Panc1 (cell line): Measurements from ENCODE around the gene FGD2. TPM values are rescaled to one million over a fixed set of nuclear protein-coding genes. Genes with fewer than 3 reads are reported as not detected.

Source experiments
- ATAC-seq: fragments of 200-7000 bp; cut with Tn5 transposase; 2 replicates; pipeline ENCODE4 v1.9.1; 2020; ENCODE audit warnings: mild to moderate bottlenecking, moderate library complexity
- BruUV-seq: library from RNA; stranded (reverse); fragments of 400-500 nt; replicated peaks from 2 replicates; lab custom pipeline; 2021; lab: Mats Ljungman, UMichigan
- CTCF ChIA-PET: fragments of 300-600 bp; sonication (Branson Sonifier 250); formaldehyde crosslinking; loops from one replicate; lab custom pipeline; 2022; ENCODE audit warnings: antibody characterized with exemption; lab: Charles Lee
- POLR2A ChIA-PET: fragments of 300-600 bp; sonication (Branson Sonifier 250); formaldehyde crosslinking; loops from one replicate; lab custom pipeline; 2022; ENCODE audit warnings: antibody characterized with exemption; lab: Charles Lee
- DNase-seq: peaks from one replicate; pipeline ENCODE4 v3.0.0-alpha.2; 2010; ENCODE audit warnings: low read depth, low spot score
- H3K27ac ChIP-seq: 2 replicates; pipeline ENCODE4 v1.5.1; 2011; ENCODE audit warnings: mild to moderate bottlenecking, low read length, inconsistent platforms
- H3K27me3 ChIP-seq: fragments of 200-500 bp; sonication (Bioruptor generic); 2 replicates; pipeline ENCODE4 v1.6.0; 2014; ENCODE audit warnings: low read length, inconsistent platforms; ENCODE audit not compliant: control insufficient read depth, insufficient read depth
- H3K36me3 ChIP-seq: fragments of 200-500 bp; sonication (Bioruptor generic); 2 replicates; pipeline ENCODE4 v1.5.1; 2014; ENCODE audit warnings: inconsistent platforms, mild to moderate bottlenecking, low read length, moderate library complexity; ENCODE audit not compliant: control insufficient read depth, insufficient read depth
- H3K4me1 ChIP-seq: 2 replicates; pipeline ENCODE4 v1.5.1; 2011; ENCODE audit warnings: inconsistent platforms, mild to moderate bottlenecking, low read length, moderate library complexity; ENCODE audit not compliant: control insufficient read depth, insufficient read depth
- H3K4me3 ChIP-seq, 2 experiments: 2 replicates each; pipeline ENCODE4 v1.5.1; 2011 to 2012; ENCODE audit warnings: low read depth in 2 of 2, low read length in 2 of 2, mild to moderate bottlenecking in 2 of 2, inconsistent platforms in 1 of 2, moderate library complexity in 1 of 2
- H3K9me3 ChIP-seq: fragments of 200-500 bp; sonication (Bioruptor generic); 2 replicates; pipeline ENCODE4 v1.5.1; 2014; ENCODE audit warnings: low read depth, mild to moderate bottlenecking, inconsistent platforms, low read length, moderate library complexity; ENCODE audit not compliant: control insufficient read depth, insufficient read depth
- CTCF ChIP-seq: fragments of 450-650 bp; IDR thresholded peaks from 2 replicates; pipeline ENCODE4 v1.5.1; 2017; ENCODE audit warnings: mild to moderate bottlenecking
- POLR2AphosphoS5 ChIP-seq: IDR thresholded peaks from 2 replicates; pipeline ENCODE4 v1.6.1; 2012; ENCODE audit warnings: mild to moderate bottlenecking, low read depth, low read length, moderate library complexity
- REST ChIP-seq, 2 experiments: IDR thresholded peaks; 2 replicates each; pipeline ENCODE4 v1.6.1; 2011 to 2012; ENCODE audit warnings: low read depth in 2 of 2, control low read depth in 1 of 2, low read length in 1 of 2, mild to moderate bottlenecking in 1 of 2, moderate library complexity in 1 of 2; ENCODE audit not compliant: insufficient read depth in 1 of 2
- SIN3A ChIP-seq: IDR thresholded peaks from 2 replicates; pipeline ENCODE4 v1.6.1; 2012; ENCODE audit warnings: low read depth, mild to moderate bottlenecking, low read length, moderate library complexity, borderline replicate concordance; ENCODE audit not compliant: insufficient read depth
- TCF7L2 ChIP-seq: IDR thresholded peaks from 2 replicates; pipeline ENCODE4 v1.6.1; 2011; ENCODE audit warnings: mild to moderate bottlenecking, low read depth, low read length, inconsistent platforms
- in situ Hi-C: cut with HindIII; loops from 2 replicates; pipeline ENCODE4 v1.10.0; 2016; ENCODE audit warnings: low sequenced_read_pairs, low pct_unique_long_range_greater_than_20kb
- intact Hi-C: fragments of 100-400 bp; cut with micrococcal nuclease; formaldehyde crosslinking; loops from one replicate; pipeline ENCODE4 v1.10.0; 2022; ENCODE audit not compliant: unreplicated experiment
- total RNA-seq: library from RNA; stranded (reverse); gene quantifications from one replicate; pipeline ENCODE4 v1.2.1, GENCODE V29; 2021; ENCODE audit not compliant: unreplicated experiment

Gene FGD2
- total RNA-seq, 1 experiment from 2014 or later, result 0.10 TPM

DNA sequence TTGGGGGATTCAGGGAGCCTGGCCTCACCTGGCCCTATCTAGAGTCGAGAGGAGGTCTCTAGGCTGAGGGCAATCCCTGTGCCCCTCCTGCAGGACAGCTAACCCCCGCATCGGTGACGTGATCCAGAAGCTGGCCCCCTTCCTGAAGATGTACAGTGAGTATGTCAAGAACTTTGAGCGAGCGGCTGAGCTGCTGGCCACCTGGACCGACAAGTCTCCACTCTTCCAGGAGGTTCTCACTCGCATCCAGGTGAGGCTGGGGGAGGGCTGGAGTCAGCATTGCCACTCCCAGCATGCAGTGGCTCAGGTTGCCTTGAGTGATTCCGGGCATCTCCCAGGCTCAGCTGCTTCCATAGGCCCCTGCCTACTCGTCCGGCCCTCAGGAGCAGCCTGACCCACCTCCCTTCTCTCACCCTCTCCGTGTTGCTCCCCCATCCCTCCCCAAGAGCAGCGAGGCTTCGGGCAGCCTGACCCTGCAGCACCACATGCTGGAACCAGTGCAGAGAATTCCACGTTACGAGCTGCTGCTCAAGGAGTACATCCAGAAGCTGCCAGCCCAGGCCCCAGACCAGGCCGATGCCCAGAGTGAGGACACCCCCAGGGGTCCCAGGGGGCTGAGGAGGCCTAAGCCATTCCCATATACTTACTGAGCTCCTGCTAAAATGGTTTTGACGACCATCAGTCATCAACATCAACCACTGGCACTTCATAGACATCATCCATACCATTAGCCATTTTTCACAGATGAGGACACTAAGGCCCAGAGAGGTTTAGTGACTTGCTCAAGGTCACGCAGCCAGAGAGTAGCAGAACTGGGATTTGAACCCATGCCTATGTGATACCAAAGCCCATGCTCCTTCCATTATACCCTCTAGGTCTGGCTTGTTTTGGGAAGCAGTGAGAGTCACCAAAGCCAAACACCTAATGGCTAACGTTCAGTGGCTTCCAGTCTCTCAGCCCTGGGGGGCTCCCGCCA, 8.3 kb downstream of the FGD2 start:
- DNase-seq (no peak), ATAC-seq (no peak)
- ChIA-PET CTCF (no interaction called here), POLR2A (no interaction called here)
- intact Hi-C loops (no loop called here), in situ Hi-C loops (no loop called here)
- Histone ChIP-seq H3K9me3 (no peaks in the 10 kb centered on the region), H3K27me3 (no peaks in the 10 kb centered on the region), H3K36me3 (no peaks in the 10 kb centered on the region), H3K4me3 (no peak overlapping the region), H3K4me1 (peaks cover 12% of the 10 kb centered on the region), H3K27ac (no peak overlapping the region)
- no TSS peak for BruUV-seq
- TF ChIP-seq POLR2AphosphoS5, result no peak
- no peak for TF ChIP-seq SIN3A

GRCh38 chr6:37014667-37015066, 9.2 kb downstream of the FGD2 start:
- in situ Hi-C loops, result no loop called here
- Histone ChIP-seq H3K9me3 (no peaks in the 10 kb centered on the region), H3K36me3 (no peaks in the 10 kb centered on the region), H3K4me1 (peaks cover 15% of the 10 kb centered on the region), H3K27me3 (no peaks in the 10 kb centered on the region), H3K4me3 (no peak overlapping the region), H3K27ac (no peak overlapping the region)
- ChIA-PET CTCF (no interaction called here), POLR2A (no interaction called here)
- no TSS peak for BruUV-seq
- intact Hi-C loops, result no loop called here
- TF ChIP-seq SIN3A, result no peak
- TF ChIP-seq TCF7L2, result no peak
- TF ChIP-seq REST (IDR thresholded peaks at IDR 0.05; ENCODE audit: insufficient read depth in 1 of 2, low read depth in 2 of 2, low read length in 1 of 2), result no peak
- DNase-seq (no peak), ATAC-seq (no peak)

DNA sequence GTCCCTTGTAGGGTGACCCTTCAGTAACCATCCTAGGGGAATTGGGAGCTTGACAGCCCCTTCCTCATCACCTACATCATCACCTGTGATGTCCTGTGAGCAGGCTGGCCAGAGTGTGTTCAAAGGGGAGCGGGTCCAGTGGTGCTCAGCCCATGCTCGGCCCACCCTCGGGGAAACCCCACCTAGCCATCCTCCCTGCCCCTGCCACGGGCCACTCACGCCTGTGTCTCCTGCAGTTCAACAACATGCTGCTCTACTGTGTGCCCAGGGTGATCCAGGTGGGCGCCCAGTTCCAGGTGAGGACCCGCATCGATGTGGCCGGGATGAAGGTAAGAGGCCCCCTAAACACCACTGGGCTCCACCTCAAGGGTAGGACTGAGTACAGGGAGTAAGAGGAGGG, 10.1 kb downstream of the FGD2 start:
- TF ChIP-seq CTCF, result no peak
- TF ChIP-seq REST (IDR thresholded peaks at IDR 0.05; ENCODE audit: insufficient read depth in 1 of 2, low read depth in 2 of 2, low read length in 1 of 2), result no peak
- TF ChIP-seq POLR2AphosphoS5, result no peak
- TF ChIP-seq TCF7L2, result no peak
- ChIA-PET CTCF (no interaction called here), POLR2A (no interaction called here)
- DNase-seq (no peak), ATAC-seq (no peak)
- Histone ChIP-seq H3K9me3 (no peaks in the 10 kb centered on the region), H3K36me3 (no peaks in the 10 kb centered on the region), H3K4me3 (no peak overlapping the region), H3K27ac (no peak overlapping the region), H3K4me1 (peaks cover 15% of the 10 kb centered on the region), H3K27me3 (no peaks in the 10 kb centered on the region)
- in situ Hi-C loops, result no loop called here
- BruUV-seq, result no TSS peak
- intact Hi-C loops, result no loop called here
